ENCODE results near the gene CHD9.

GRCh38 chr16:53115047-53115446 lies 60.3 kb downstream of the CHD9 start:
- TF ChIP-seq ZBTB33 (IDR thresholded peaks at IDR 0.05) (no peak), SP1 (IDR thresholded peaks at IDR 0.05) (no peak), CTCF (IDR thresholded peaks at IDR 0.05; ENCODE audit: low read depth, low read length, missing input control) (no peak), JUND (IDR thresholded peaks at IDR 0.05) (no peak), RAD21 (IDR thresholded peaks at IDR 0.05) (no peak), FOXA1 (IDR thresholded peaks at IDR 0.05) (no peak), TAF1 (conservative IDR thresholded peaks at IDR 0.05) (no peak), GABPA (IDR thresholded peaks at IDR 0.05 in 1 of 2, conservative IDR thresholded peaks at IDR 0.05 in 1 of 2) (no peak), RXRA (IDR thresholded peaks at IDR 0.05) (no peak), NR2F2 (IDR thresholded peaks at IDR 0.05) (no peak), EGR1 (IDR thresholded peaks at IDR 0.05; ENCODE audit: low read depth in 2 of 2) (no peak), YY1 (IDR thresholded peaks at IDR 0.05) (no peak)
- TF ChIP-seq, protein P1, sequence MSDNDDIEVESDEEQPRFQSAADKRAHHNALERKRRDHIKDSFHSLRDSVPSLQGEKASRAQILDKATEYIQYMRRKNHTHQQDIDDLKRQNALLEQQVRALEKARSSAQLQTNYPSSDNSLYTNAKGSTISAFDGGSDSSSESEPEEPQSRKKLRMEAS (IDR thresholded peaks at IDR 0.05), result no peak
- TF ChIP-seq, protein P2, sequence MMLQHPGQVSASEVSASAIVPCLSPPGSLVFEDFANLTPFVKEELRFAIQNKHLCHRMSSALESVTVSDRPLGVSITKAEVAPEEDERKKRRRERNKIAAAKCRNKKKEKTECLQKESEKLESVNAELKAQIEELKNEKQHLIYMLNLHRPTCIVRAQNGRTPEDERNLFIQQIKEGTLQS (IDR thresholded peaks at IDR 0.05), result no peak

All from liver (tissue), 3 donors.